HUES64 (cell line): ENCODE data around the gene IFI27.
A peak's percentile ranks its signal among the peaks of the same experiment; 100 is the strongest.

Experiments used
- H3K27ac ChIP-seq: 2 replicates; pipeline ENCODE4 v1.7.0; 2013; ENCODE audit warnings: low read depth, low read length, inconsistent platforms
- H3K27me3 ChIP-seq: 2 replicates; pipeline ENCODE4 v1.6.1; 2013; ENCODE audit warnings: mild to moderate bottlenecking, low read length; ENCODE audit not compliant: insufficient read depth
- H3K36me3 ChIP-seq: 2 replicates; pipeline ENCODE4 v1.6.1; 2013; ENCODE audit warnings: mild to moderate bottlenecking, low read length; ENCODE audit not compliant: insufficient read depth
- H3K4me1 ChIP-seq: 2 replicates; pipeline ENCODE4 v1.6.1; 2013; ENCODE audit warnings: mild to moderate bottlenecking, low read length, moderate library complexity; ENCODE audit not compliant: insufficient read depth
- H3K4me3 ChIP-seq: 2 replicates; pipeline ENCODE4 v1.5.1; 2013; ENCODE audit warnings: mild to moderate bottlenecking, low read length, moderate library complexity
- H3K9ac ChIP-seq: 2 replicates; pipeline ENCODE4 v1.6.1; 2013; ENCODE audit warnings: mild to moderate bottlenecking, low read depth, low read length
- H3K9me3 ChIP-seq: 2 replicates; pipeline ENCODE4 v1.6.1; 2013; ENCODE audit warnings: low read depth, low read length; ENCODE audit not compliant: insufficient read depth
- WGBS: fragments of 150-250, 120-280 bp; methylation state at CpG from one replicate; pipeline ENCODE4 v1.1.7; 2013; ENCODE audit warnings: missing lambda C conversion rate; 5-methylcytosine and 5-hydroxymethylcytosine counted together

IFI27 gene

GRCh38 chr14:94081386-94081820 lies 29.1 kb upstream of the IFI27 start:
- Histone ChIP-seq H3K9me3 (no peaks in the 10 kb centered on the region), H3K27ac (no peak overlapping the region), H3K4me3 (peak overlapping the region; percentile 90), H3K36me3 (peaks cover 30% of the 10 kb centered on the region), H3K27me3 (no peaks in the 10 kb centered on the region), H3K4me1 (peaks cover 7% of the 10 kb centered on the region; the same call in 1 of the 2 replicates), H3K9ac (peak overlapping the region; percentile 84)
- 4% methylated on average over 19 of the region's 19 CpGs for WGBS

GRCh38 chr14:94087891-94088290 lies 22.6 kb upstream of the IFI27 start:
- no peaks in the 10 kb centered on the region for H3K9me3 ChIP-seq
- no peaks in the 10 kb centered on the region for H3K4me1 ChIP-seq
- H3K27ac ChIP-seq = no peak overlapping the region
- 81% methylated on average over 4 of the region's 4 CpGs for WGBS
- H3K36me3 ChIP-seq = no peaks in the 10 kb centered on the region
- no peak overlapping the region for H3K9ac ChIP-seq
- H3K4me3 ChIP-seq = no peak overlapping the region
- no peaks in the 10 kb centered on the region for H3K27me3 ChIP-seq

GRCh38 chr14:94088516-94088915 lies 22.0 kb upstream of the IFI27 start:
- H3K36me3 ChIP-seq = no peaks in the 10 kb centered on the region
- no peak overlapping the region for H3K4me3 ChIP-seq
- H3K27me3 ChIP-seq = no peaks in the 10 kb centered on the region
- WGBS = 92% methylated on average over 4 of the region's 5 CpGs
- H3K4me1 ChIP-seq = no peaks in the 10 kb centered on the region
- no peak overlapping the region for H3K9ac ChIP-seq
- H3K9me3 ChIP-seq = no peaks in the 10 kb centered on the region
- H3K27ac ChIP-seq = no peak overlapping the region

GRCh38 chr14:94089479-94089878 lies 21.1 kb upstream of the IFI27 start:
- Histone ChIP-seq H3K9me3 (no peaks in the 10 kb centered on the region), H3K4me1 (no peaks in the 10 kb centered on the region), H3K36me3 (no peaks in the 10 kb centered on the region), H3K4me3 (no peak overlapping the region), H3K27ac (no peak overlapping the region), H3K9ac (no peak overlapping the region), H3K27me3 (no peaks in the 10 kb centered on the region)
- WGBS = 90% methylated on average over 4 of the region's 4 CpGs

- H3K27me3 ChIP-seq = no peaks in the 10 kb centered on the region
- H3K4me1 ChIP-seq = no peaks in the 10 kb centered on the region
- no peaks in the 10 kb centered on the region for H3K9me3 ChIP-seq
- H3K36me3 ChIP-seq = 0 out of 2 replicates have a peak, but pooled peaks cover 5% of the 10 kb centered on the region
- no peak overlapping the region for H3K4me3 ChIP-seq
- no peak overlapping the region for H3K27ac ChIP-seq
- 93% methylated on average over 2 of the region's 2 CpGs for WGBS
- no peak overlapping the region for H3K9ac ChIP-seq
Measured at GRCh38 chr14:94093418-94093817, 17.1 kb upstream of the IFI27 start.

GRCh38 chr14:94097091-94097490 lies 13.4 kb upstream of the IFI27 start:
- no peak overlapping the region for H3K9ac ChIP-seq
- H3K4me3 ChIP-seq = no peak overlapping the region
- no peaks in the 10 kb centered on the region for H3K4me1 ChIP-seq
- 91% methylated on average over 4 of the region's 4 CpGs for WGBS
- H3K9me3 ChIP-seq = no peaks in the 10 kb centered on the region
- H3K27ac ChIP-seq = no peak overlapping the region
- no peaks in the 10 kb centered on the region for H3K27me3 ChIP-seq
- H3K36me3 ChIP-seq = 0 out of 2 replicates have a peak, but pooled peaks cover 5% of the 10 kb centered on the region

GRCh38 chr14:94098326-94098992 lies 12.1 kb upstream of the IFI27 start:
- Histone ChIP-seq H3K4me3 (no peak overlapping the region), H3K4me1 (no peaks in the 10 kb centered on the region), H3K9me3 (no peaks in the 10 kb centered on the region), H3K27ac (no peak overlapping the region), H3K27me3 (no peaks in the 10 kb centered on the region), H3K9ac (no peak overlapping the region), H3K36me3 (0 out of 2 replicates have a peak, but pooled peaks cover 5% of the 10 kb centered on the region)
- WGBS = 93% methylated on average over 9 of the region's 10 CpGs

- Histone ChIP-seq H3K4me3 (no peak overlapping the region), H3K4me1 (no peaks in the 10 kb centered on the region), H3K27ac (no peak overlapping the region), H3K9me3 (no peaks in the 10 kb centered on the region), H3K9ac (no peak overlapping the region), H3K27me3 (no peaks in the 10 kb centered on the region), H3K36me3 (0 out of 2 replicates have a peak, but pooled peaks cover 5% of the 10 kb centered on the region)
- 93% methylated on average over 6 of the region's 6 CpGs for WGBS
Measured at GRCh38 chr14:94099006-94099405, 11.5 kb upstream of the IFI27 start.

GRCh38 chr14:94100847-94101246 lies 9.7 kb upstream of the IFI27 start:
- Histone ChIP-seq H3K36me3 (0 out of 2 replicates have a peak, but pooled peaks cover 5% of the 10 kb centered on the region), H3K9me3 (no peaks in the 10 kb centered on the region), H3K4me1 (no peaks in the 10 kb centered on the region), H3K27ac (no peak overlapping the region), H3K9ac (no peak overlapping the region), H3K4me3 (no peak overlapping the region), H3K27me3 (no peaks in the 10 kb centered on the region)
- 83% methylated on average over 4 of the region's 4 CpGs for WGBS

- WGBS = 95% methylated on average over 10 of the region's 10 CpGs
- Histone ChIP-seq H3K27me3 (no peaks in the 10 kb centered on the region), H3K9ac (no peak overlapping the region), H3K4me3 (no peak overlapping the region), H3K4me1 (no peaks in the 10 kb centered on the region), H3K9me3 (no peaks in the 10 kb centered on the region), H3K27ac (no peak overlapping the region), H3K36me3 (0 out of 2 replicates have a peak, but pooled peaks cover 4% of the 10 kb centered on the region)
Measured at GRCh38 chr14:94101748-94102147, 8.8 kb upstream of the IFI27 start.

GRCh38 chr14:94102768-94103482 lies 7.6 kb upstream of the IFI27 start:
- WGBS = 92% methylated on average over 8 of the region's 8 CpGs
- Histone ChIP-seq H3K4me1 (no peaks in the 10 kb centered on the region), H3K9ac (no peak overlapping the region), H3K4me3 (no peak overlapping the region), H3K27me3 (no peaks in the 10 kb centered on the region), H3K36me3 (no peaks in the 10 kb centered on the region), H3K9me3 (no peaks in the 10 kb centered on the region), H3K27ac (no peak overlapping the region)
